AG04450 (cell line): ENCODE data around the gene WBP11. TPM values are rescaled to one million over a fixed set of nuclear protein-coding genes. Genes with fewer than 3 reads are reported as not detected.

ENCODE experiments used
- CTCF ChIA-PET: fragments of 300-600, 350-600 bp; formaldehyde crosslinking; extraction: SDS; loops from one replicate; lab custom pipeline; 2022; ENCODE audit warnings: antibody characterized with exemption, inconsistent platforms; lab: Charles Lee
- POLR2A ChIA-PET: fragments of 350-600 bp; formaldehyde crosslinking; extraction: SDS; loops from one replicate; lab custom pipeline; 2021; ENCODE audit warnings: antibody characterized with exemption, inconsistent platforms; lab: Yijun Ruan, JAX
- DNase-seq: peaks from one replicate; pipeline ENCODE4 v3.0.0-alpha.2; 2011; ENCODE audit warnings: low read depth, low spot score
- H3K27ac ChIP-seq: one replicate; pipeline ENCODE4 v1.5.1; 2012; ENCODE audit warnings: low read depth, low read length, control low read depth
- H3K27me3 ChIP-seq: one replicate; pipeline ENCODE4 v1.6.0; 2012; ENCODE audit warnings: low read length; ENCODE audit not compliant: control insufficient read depth, insufficient read depth
- H3K4me3 ChIP-seq: 2 replicates; pipeline ENCODE4 v1.5.1; 2011; ENCODE audit warnings: mild to moderate bottlenecking, low read depth, low read length, control low read depth
- H3K9me3 ChIP-seq: 2 replicates; pipeline ENCODE4 v1.5.1; 2012; ENCODE audit warnings: low read length; ENCODE audit not compliant: control insufficient read depth, insufficient read depth
- CTCF ChIP-seq: IDR thresholded peaks from 2 replicates; pipeline ENCODE4 v1.5.1; 2011; ENCODE audit warnings: low read depth, low read length, control low read depth, inconsistent platforms
- polyA plus RNA-seq: library from polyadenylated mRNA; depleted of rRNA; stranded (reverse); fragments of >200 nt; gene quantifications from 2 replicates; pipeline ENCODE4 v1.2.3, GENCODE V29; 2011

The WBP11 gene
- polyA plus RNA-seq, 1 experiment = 16.5 TPM

DNA sequence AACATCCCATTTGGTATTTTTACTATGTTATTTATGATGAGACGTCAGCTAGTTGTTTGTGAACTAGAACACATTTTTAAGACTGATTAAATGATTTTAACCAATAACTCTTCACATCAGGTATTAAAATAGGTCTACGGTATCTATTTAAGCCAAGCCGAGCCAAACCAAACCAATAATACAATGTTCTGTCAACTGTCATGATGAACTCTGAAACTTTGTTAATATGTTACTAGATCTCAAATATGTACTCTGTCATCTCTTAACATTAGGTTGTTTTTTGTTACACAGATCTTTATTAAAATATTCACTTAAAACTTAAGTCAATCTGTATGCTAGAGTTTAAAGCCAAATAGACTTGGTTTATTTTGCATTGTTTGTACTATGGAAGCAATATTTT lies 39.0 kb upstream of the WBP11 start:
- no peaks in the 10 kb centered on the region for H3K9me3 ChIP-seq
- ChIA-PET POLR2A (no interaction called here), CTCF (interaction anchor here (1.6 to 7.3 kb wide), 2 partner anchors 153 kb away, joined by 8 to 191 read pairs; no protein-coding TSS in a partner anchor)
- H3K4me3 ChIP-seq = no peak overlapping the region
- H3K27me3 ChIP-seq = no peaks in the 10 kb centered on the region
- no peak overlapping the region for H3K27ac ChIP-seq
- no peak for DNase-seq
- TF ChIP-seq CTCF = no peak

- no peak for DNase-seq
- CTCF ChIA-PET = interaction anchor here (1.6 kb wide), 1 partner anchor 154 kb away, joined by 8 read pairs; no protein-coding TSS in a partner anchor
- H3K27ac ChIP-seq = no peak overlapping the region
These were observed 38.5 kb upstream of the WBP11 start for GRCh38 chr12:14841761-14842160.

GRCh38 chr12:14840616-14841015 lies 37.3 kb upstream of the WBP11 start:
- H3K4me3 ChIP-seq = no peak overlapping the region
- DNase-seq = no peak
- no peak for TF ChIP-seq CTCF
- CTCF ChIA-PET = interaction anchor here (0.9 to 1.6 kb wide), 2 partner anchors 155 kb away, joined by 3 to 8 read pairs; no protein-coding TSS in a partner anchor
- H3K27ac ChIP-seq = no peak overlapping the region
- POLR2A ChIA-PET = no interaction called here
- no peaks in the 10 kb centered on the region for H3K27me3 ChIP-seq
- no peaks in the 10 kb centered on the region for H3K9me3 ChIP-seq

More at GRCh38 chr12:14841761-14842160, 38.5 kb upstream of the WBP11 start:
- no peaks in the 10 kb centered on the region for H3K27me3 ChIP-seq
- H3K9me3 ChIP-seq = no peaks in the 10 kb centered on the region
- POLR2A ChIA-PET = no interaction called here
- no peak for TF ChIP-seq CTCF
- H3K4me3 ChIP-seq = no peak overlapping the region

- Histone ChIP-seq H3K27me3 (no peaks in the 10 kb centered on the region), H3K9me3 (no peaks in the 10 kb centered on the region), H3K27ac (no peak overlapping the region), H3K4me3 (no peak overlapping the region)
- CTCF ChIA-PET = interaction anchor here (1.0 kb wide), 1 partner anchor 28 kb away, joined by 3 read pairs; no protein-coding TSS in a partner anchor
- POLR2A ChIA-PET = no interaction called here
- no peak for DNase-seq
- no peak for TF ChIP-seq CTCF
These were observed 36.0 kb upstream of the WBP11 start for GRCh38 chr12:14839262-14839661.

- peak; percentile 38 for DNase-seq
- Histone ChIP-seq H3K27ac (peak overlapping the region; percentile 62), H3K4me3 (peak overlapping the region; percentile 15), H3K27me3 (no peaks in the 10 kb centered on the region), H3K9me3 (no peaks in the 10 kb centered on the region)
- no peak for TF ChIP-seq CTCF
- CTCF ChIA-PET = interaction anchor here (0.5 to 1.9 kb wide), 7 partner anchors 10 to 1676 kb away, joined by 3 to 13 read pairs (median 4); no protein-coding TSS in a partner anchor
- POLR2A ChIA-PET = interaction anchor here (0.8 to 1.0 kb wide), 2 partner anchors 33 to 66 kb away, joined by 3 to 4 read pairs; partner anchors contain the start of genes C12orf60 and WBP11
These were observed 33.3 kb upstream of the WBP11 start for GRCh38 chr12:14836336-14837210.
